ENCODE results near the gene MAP4K2. TPM values are rescaled to one million over a fixed set of nuclear protein-coding genes. Genes with fewer than 3 reads are reported as not detected.

Gene MAP4K2
- total and polyA plus RNA-seq, 9 of the 15 experiments (the other 6 are each of a cell fraction or from before 2014, with no cell fraction given) = 0.13 to 14.5 (median 7.3) TPM

GRCh38 chr11:64799623-64800302 lies 3.3 kb downstream of the MAP4K2 start:
- Histone ChIP-seq H3K4me3 (no peak overlapping the region), H3K9me3 (replicated peaks; ENCODE audit: control insufficient read depth, insufficient read depth, low read depth, low read length) (no peaks in the 10 kb centered on the region), H4K20me1 (replicated peaks; ENCODE audit: control insufficient read depth, insufficient read depth, low read length) (no peaks in the 10 kb centered on the region), H3K9me1 (ENCODE audit: control insufficient read depth, insufficient read depth, low read length) (no peaks in the 10 kb centered on the region), H3K79me2 (ENCODE audit: control insufficient read depth, insufficient read depth, low read length) (no peaks in the 10 kb centered on the region), H3K9ac (ENCODE audit: insufficient read depth in 1 of 2, low read depth in 2 of 2, low read length in 2 of 2) (peak overlapping the region in 1 of 2 experiments; percentile 85; a peak in 2 of 4 replicates), H2AFZ (ENCODE audit: low read depth, low read length) (no peak overlapping the region), H3K27me3 (ENCODE audit: control insufficient read depth in 2 of 2, insufficient read depth in 2 of 2, low read length in 2 of 2) (no peaks in the 10 kb centered on the region), H3K4me1 (replicated peaks in 1 of 2; ENCODE audit: control insufficient read depth in 2 of 2, insufficient read depth in 2 of 2, low read length in 2 of 2) (peaks cover 30 to 76% of the 10 kb centered on the region in 2 experiments), H3K27ac (ENCODE audit: extremely low read depth, low read depth, low read length) (no peak overlapping the region; the same call in 2 of the 3 replicates), H3K4me2 (ENCODE audit: insufficient read depth, low read length) (no peak overlapping the region), H3K36me3 (ENCODE audit: control insufficient read depth, insufficient read depth, low read length) (peaks cover 10% of the 10 kb centered on the region; the same call in 1 of the 3 replicates)
- FAIRE-seq (no peak), ATAC-seq (peak; percentile 6; the same call in 1 of the 3 replicates), DNase-seq (ENCODE audit: extremely low read depth in 1 of 4, low spot score in 3 of 4) (peak in 1 of 4 experiments; percentile 31)
- POLR2A ChIA-PET = interaction anchor here (0.6 to 1.6 kb wide), 9 partner anchors 8 to 320 kb away, joined by 3 to 5 read pairs (median 3); partner anchors contain the start of gene SF1
- CTCF ChIA-PET (ENCODE audit: low intra/inter-chr PET ratio) = interaction anchor here (0.6 kb wide), 1 partner anchor 15 kb away, joined by 3 read pairs; no protein-coding TSS in a partner anchor
- intact Hi-C loops (cut with micrococcal nuclease) (loop anchor here (5.0 kb wide), 1 partner anchor 43 kb away; the partner anchor contains the start of gene CDC42BPG), in situ Hi-C loops (cut with MboI) (no loop called here)
- no TSS peak for BruUV-seq (replicated peaks)
- 58% methylated on average over 9 of the region's 14 CpGs for WGBS (ENCODE audit: insufficient coverage, low coverage, missing lambda C conversion rate)
- TF ChIP-seq PHF21A (IDR thresholded peaks at IDR 0.05; ENCODE audit: borderline replicate concordance, low read depth) = no peak
- peak; percentile 76 for TF ChIP-seq ZFP91 (CRISPR knock-in tag; IDR thresholded peaks at IDR 0.05)
- TF ChIP-seq ZNF408 (CRISPR knock-in tag; IDR thresholded peaks at IDR 0.05; ENCODE audit: low read depth) = no peak
- TF ChIP-seq TAF15 (IDR thresholded peaks at IDR 0.05; ENCODE audit: low read depth, low read length) = no peak
- no peak for TF ChIP-seq ZNF184 (CRISPR knock-in tag; IDR thresholded peaks at IDR 0.05)
- TF ChIP-seq ZNF174 (CRISPR knock-in tag; IDR thresholded peaks at IDR 0.05) = no peak
- TF ChIP-seq BCLAF1 (IDR thresholded peaks at IDR 0.05; ENCODE audit: borderline replicate concordance in 1 of 2, control insufficient read depth in 1 of 2, low read depth in 2 of 2, low read length in 1 of 2) = no peak
- TF ChIP-seq ZNF592 (IDR thresholded peaks at IDR 0.05) = 0 out of 2 replicates have a peak, but pooled peaks have one; percentile 31
- TF ChIP-seq CAMTA2 (CRISPR knock-in tag; conservative IDR thresholded peaks at IDR 0.05) = no peak
- TF ChIP-seq ZBTB7A (IDR thresholded peaks at IDR 0.05; ENCODE audit: borderline replicate concordance, control insufficient read depth, low read depth, low read length) = peak; percentile 43

Measured in K562 (cell line).